NK-92 (cell line): ENCODE results near the gene RFX6.
"Not testable (repeated sequence)": the region's sequence is repeated elsewhere in the genome, so short reads cannot be mapped to it uniquely, and the experiment has no call there.

Experiments
- DNase-seq: peaks from one replicate; lab custom pipeline; 2025; ENCODE audit not compliant: unreplicated experiment; lab: John Stamatoyannopoulos, UW

RFX6 gene

GRCh38 chr6:116876635-116877611 lies at the start of gene RFX6:
TSS of gene RFX6 (plus strand) at chr6:116877242. CDS start at chr6:116877276, 34 bp downstream.
- no peak for DNase-seq

- DNase-seq: no peak
Measured at GRCh38 chr6:116827561-116828240, 49.3 kb upstream of the RFX6 start.

DNA sequence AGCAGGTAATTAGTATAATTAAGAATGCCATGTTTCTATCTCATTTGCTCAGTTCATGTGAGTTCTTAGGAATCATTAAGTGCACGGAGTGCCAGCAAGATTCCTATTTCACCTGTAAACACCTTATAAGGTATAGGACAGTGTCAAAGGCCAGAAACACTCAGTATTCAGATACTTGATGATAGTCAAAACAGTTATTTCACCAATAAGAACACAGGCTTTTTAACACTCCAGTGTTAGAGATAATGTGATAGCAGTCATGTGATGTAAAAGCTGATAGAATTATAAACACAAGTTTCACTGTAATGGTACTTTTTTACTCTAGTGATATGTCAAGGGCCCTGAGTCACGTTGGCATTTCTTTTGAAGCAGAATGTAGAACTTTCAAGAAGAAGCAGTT lies 48.1 kb upstream of the RFX6 start, which contains the start of gene GPRC6A:
Gene GPRC6A, minus strand, starts transcription at position 101 of the 400 bp plus-strand sequence. Its CDS starts 70 bp downstream, at position 31.
- no peak for DNase-seq

GRCh38 chr6:116834526-116834925 lies 42.5 kb upstream of the RFX6 start:
- not testable (repeated sequence) for DNase-seq

DNA sequence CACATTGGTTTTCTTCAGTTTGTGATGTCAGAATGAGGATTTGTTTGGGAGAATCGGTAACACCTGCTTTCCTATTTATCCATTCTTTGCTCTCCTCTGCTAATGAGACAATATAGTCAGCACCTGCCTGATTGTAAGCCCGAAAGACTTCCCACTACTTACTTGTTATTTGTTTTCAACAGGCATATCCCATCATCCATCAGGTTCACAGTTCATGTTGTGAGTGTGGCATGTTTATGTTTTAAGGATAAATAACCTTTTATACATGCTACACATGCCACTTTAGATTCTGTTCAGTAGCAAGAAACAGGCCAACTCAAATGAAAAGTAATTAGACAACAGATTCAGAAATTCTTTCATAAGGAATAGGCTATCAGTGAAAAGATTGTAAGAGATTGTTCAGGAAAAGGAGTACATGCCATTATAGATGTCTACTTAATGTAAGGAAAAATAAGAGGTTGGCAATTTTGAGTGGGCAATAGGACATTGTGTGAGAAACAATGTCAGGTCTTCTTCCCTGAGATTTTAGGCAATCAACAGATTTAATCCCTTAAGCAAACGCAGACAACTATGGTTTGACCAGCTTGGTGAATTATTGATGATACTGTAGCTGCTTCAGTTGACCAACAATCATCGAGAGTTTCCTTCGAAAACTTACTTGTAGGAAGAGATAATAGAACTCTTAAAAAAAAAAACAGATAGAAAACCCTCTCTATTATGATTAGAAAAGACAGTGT lies 40.3 kb upstream of the RFX6 start:
- no peak for DNase-seq

GRCh38 chr6:116840091-116840490 lies 37.0 kb upstream of the RFX6 start:
- no peak for DNase-seq

- no peak for DNase-seq
Measured at GRCh38 chr6:116842459-116842858, 34.6 kb upstream of the RFX6 start.

DNA sequence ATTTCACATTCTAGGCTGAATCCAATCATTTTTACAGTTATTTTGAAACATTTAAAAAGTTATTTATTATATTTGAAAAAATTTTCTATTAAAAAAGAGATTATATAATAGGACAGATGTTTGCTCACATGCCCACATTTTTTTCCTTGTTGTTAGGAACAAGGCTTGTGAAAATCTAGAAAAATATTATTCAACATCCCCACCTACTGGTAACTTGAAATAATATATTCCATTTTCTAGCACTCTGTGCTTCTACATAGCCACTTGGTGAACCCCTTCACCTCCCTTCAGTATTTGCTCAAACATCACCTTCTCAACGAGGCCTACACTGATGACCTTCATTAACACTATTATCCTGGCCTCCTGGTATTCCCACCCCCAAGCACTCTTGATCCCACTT lies 29.8 kb upstream of the RFX6 start:
- no peak for DNase-seq

DNA sequence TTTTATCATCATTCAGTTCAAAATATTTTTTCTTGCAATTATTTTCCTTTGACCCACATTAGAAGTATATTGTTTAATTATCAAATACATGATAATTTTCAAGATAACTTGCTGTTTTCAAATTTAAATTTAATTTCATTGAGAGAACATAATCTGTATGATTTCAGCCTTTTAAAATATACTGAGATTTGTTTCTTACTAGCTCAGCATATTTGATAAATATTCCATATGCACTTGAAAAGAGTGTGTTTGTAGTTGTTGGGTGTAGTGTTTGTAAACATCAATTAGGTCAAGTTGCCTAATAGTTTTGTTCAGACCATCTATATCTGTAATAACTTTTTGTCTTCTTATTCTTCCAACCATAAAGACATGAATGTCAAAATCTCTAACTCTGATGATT lies 19.0 kb upstream of the RFX6 start:
- no peak for DNase-seq

DNA sequence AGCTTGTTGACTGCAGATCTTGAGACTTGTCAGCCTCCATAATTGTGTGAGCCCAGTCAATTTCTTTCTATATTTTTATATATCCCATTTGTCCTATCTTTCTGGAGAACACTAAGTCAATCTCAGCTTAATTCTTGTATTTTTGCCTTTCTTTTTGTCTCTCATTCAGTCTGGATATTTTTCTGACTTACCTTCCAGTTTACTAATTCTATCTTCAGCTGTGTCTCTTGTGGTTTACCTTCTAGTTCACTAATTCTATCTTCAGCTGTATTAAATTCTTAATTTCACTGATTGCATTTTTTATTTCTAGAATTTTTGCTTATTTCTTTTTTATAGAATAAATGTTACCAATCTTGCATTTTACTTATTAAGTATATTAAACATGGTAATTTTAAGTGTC lies 17.8 kb upstream of the RFX6 start:
- DNase-seq: no peak

DNA sequence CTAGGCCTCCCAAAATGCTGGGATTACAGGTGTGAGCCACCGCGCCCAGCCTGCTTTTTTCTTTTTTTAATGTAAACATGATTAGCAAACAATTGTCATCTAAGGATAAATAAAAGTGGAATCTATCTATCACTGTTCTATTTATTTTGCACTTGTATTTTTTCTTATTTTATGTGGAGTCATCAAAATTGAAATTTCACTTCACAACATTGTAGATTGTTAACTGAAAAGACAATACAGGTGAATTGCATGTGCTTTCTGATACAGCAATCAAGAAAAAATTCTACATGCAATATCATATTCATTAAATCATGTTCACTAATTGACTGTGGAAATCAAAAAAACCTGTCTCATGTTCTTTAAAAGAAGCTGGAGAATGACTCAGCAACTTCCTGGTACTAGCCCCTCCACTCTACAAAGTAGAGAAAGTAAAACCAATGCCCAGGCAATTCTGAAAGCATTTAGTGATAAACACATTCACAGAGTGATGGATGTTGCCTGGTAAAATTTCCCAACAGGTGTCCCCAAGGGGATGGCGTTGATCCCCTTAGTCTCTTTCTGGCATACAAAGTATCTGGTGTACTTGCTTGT lies 10.7 kb upstream of the RFX6 start:
- no peak for DNase-seq

DNA sequence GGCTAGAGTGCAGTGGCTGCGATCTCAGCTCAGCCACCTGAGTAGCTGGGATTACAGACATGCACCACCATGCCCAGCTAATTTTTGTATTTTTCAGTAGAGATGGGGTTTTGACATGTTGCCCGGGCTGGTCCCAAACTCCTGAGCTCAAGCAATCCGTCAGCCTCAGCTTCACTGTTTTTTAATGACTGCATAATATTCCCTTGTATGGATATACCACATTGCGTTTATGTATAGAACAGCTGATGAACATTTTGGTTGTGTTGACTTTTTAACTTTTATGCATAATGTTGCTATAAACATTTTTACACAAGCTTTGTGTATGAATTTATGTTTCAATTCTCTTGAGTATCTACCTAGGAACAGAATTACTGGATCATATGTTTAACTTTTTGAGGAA lies 4.3 kb upstream of the RFX6 start:
- no peak for DNase-seq

- DNase-seq: no peak
Measured at GRCh38 chr6:116876107-116876506, 935 bp upstream of the RFX6 start.

- no peak for DNase-seq
Measured at GRCh38 chr6:116877743-116878142, 701 bp downstream of the RFX6 start.

GRCh38 chr6:116881236-116881635 lies 4.2 kb downstream of the RFX6 start:
- no peak for DNase-seq

DNA sequence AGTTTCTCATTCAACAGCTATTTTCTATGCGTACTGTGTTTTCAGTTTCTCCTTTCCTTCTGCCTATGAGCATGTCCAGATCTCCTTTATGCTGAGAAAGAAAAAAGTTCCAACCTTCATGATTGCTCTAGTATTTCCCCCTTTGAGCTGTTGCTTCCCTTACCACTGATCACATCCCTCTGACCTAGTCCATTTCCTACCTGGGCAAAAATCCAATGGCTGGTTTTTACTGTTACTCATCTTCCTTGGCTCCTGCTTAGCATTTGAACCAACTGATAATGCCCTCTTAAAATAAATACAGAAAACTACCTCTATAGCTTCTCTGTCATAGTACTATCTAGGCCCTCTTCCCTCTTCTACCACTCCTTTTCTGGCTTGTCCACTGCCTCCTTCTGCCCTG lies 6.0 kb downstream of the RFX6 start:
- DNase-seq: no peak

- no peak for DNase-seq
Measured at GRCh38 chr6:116884530-116884929, 7.5 kb downstream of the RFX6 start.

GRCh38 chr6:116887168-116887567 lies 10.1 kb downstream of the RFX6 start:
- no peak for DNase-seq

GRCh38 chr6:116887894-116888293 lies 10.9 kb downstream of the RFX6 start:
- DNase-seq: no peak

DNA sequence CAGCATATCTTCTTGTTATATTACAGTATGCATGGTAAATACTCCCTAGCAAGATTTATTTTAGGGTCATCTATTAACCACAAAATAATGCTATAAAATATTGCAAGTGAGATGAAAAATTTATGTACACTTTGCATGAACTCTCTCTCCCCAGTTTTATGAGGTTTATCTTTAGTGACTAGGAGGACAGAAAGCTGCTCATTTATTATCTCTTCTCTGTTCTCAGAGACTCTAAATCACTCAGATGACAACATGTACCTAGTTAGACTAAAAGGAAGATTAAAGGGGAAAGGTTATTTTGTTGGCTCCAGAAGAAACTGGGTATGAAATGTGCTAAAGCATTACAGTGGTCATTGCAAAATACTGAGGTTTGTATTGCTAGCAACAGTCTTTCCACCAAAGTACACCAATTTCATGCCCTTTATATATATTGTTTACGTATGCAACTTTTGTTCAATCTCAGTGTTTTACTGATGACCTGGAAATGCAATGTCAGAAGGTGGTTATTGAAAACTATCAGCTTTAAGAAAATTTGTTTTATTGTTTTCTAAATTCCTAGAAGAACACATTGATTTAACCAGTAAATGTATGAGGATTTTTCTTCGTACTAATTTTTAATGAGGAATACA lies 11.8 kb downstream of the RFX6 start:
- DNase-seq: no peak

- no peak for DNase-seq
Measured at GRCh38 chr6:116894669-116895068, 17.6 kb downstream of the RFX6 start.
